ENCODE measurements around the gene IFNAR1.
"Not testable (repeated sequence)": the region's sequence is repeated elsewhere in the genome, so short reads cannot be mapped to it uniquely, and the experiment has no call there.

The IFNAR1 gene

DNA sequence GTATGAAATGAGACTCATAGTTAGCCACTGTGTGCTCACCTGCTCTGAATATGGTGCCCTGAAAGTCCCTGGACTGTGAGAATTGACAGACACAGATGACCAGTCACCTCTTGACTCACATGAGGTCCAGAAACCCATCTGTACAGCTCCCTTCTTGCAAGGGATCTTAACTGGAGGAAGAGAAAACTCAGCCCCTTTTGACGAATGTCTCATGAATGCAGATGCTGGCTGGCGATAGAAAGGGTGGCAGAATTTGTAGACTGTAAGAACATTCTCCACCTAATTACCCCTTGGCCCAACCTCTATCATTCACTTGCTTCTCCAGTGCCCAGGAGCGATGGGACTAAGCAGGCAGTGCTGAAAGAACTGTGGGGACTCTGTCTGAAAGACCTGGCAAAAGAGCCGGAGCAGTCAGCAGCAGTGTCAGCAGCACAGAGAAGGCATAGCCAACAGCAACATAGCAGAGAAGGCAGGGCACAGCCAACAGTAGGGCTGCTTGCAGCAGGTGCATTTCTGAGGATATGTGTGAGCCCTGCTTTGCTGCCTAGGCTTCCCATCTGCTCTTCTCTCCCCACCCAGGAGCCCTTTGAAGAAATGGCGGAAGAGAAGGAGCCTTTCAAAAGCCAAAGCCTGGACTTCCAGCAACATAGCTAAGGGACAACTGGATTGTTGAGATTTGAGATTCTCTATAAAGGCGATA is 52.6 kb downstream of the IFNAR1 start:
- no peak for DNase-seq (ENCODE audit: low spot score)

- no peak for DNase-seq (ENCODE audit: low spot score)
Measured at GRCh38 chr21:33378081-33378480, 53.3 kb downstream of the IFNAR1 start.

GRCh38 chr21:33379934-33380333 is 55.2 kb downstream of the IFNAR1 start:
- not testable (repeated sequence) for DNase-seq (ENCODE audit: low spot score)

DNA sequence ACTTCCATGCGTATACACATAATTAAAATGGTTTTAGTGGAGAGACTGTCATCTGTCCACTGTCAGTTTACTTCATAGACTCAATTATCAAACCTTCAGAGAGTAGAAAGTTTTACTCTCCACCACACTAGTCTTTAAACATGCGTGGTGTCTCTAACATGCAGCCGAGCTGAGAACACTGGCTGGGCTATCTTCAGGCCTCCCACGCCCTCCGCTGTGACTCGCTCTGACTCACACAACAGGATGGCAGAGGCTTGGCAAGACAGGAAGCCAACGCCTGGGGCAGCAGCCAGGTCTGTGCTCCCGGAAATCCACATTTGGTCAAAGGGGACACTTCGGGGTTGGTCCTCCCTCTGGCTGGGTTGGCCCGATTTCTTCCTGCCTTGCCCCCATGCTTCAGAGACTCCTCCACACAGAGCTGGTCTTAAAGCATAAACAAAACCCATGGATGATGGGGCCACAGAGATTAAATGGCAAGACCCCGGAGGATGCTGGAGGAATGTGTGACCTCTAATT is 55.8 kb downstream of the IFNAR1 start:
- DNase-seq (ENCODE audit: low spot score), result peak; percentile 63

DNA sequence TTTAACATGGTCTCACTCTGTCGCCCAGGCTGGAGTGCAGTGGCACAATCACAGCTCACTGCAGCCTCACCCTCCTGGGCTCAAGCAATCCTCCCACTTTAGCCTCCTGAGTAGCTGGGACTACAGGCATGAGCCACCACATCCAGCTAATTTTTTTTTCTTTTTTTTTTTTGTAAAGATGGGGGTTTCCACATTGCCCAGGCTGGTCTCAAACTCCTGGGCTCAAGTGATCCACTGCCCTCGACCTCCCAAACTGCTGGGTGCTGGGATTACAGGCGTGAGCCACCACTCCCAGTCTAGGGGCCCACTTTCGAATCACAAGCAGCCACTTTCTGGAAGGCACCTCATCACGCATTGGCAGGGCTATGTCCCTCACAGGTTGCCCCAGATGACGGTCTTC is 56.6 kb downstream of the IFNAR1 start:
- DNase-seq (ENCODE audit: low spot score), result not testable (repeated sequence)

DNA sequence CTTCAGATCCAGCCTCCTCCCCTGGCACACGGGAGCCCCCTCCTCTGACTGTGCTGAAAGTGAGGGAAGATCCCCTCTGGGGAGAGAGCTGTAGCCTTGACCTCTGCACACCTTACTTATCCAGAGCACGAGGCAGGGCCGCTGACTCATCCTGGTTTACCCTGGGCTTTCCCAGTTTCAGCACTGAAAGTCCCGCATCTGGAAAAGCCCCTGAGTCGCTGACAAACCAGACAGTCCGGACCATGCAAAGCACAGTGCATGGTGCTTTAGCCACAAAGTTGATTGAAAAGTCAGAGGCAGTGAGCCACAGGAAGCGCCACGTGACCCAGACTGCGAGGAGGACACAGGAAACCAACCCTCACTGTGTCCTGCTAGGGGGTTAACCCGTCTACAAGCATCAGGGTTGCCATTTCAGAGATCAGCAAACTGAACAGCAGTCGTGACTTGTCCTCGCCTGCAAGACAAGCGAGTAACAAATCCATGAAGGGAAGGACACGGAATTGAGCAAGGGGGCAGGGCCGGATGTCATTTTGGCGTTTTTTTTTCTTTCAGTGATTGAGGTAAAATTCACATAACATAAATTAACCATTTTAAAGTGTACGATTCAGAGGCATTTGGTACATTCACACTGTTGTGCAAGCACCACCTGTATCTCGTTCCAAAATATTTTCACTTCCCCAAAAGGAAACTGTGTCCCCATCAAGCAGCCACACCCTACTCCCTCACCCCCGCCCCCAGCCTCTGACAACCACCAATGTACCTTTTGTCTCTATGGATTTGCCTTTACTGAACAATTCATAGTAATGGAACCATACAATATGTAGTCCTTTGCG is 58.5 kb downstream of the IFNAR1 start:
- no peak for DNase-seq (ENCODE audit: low spot score)

DNA sequence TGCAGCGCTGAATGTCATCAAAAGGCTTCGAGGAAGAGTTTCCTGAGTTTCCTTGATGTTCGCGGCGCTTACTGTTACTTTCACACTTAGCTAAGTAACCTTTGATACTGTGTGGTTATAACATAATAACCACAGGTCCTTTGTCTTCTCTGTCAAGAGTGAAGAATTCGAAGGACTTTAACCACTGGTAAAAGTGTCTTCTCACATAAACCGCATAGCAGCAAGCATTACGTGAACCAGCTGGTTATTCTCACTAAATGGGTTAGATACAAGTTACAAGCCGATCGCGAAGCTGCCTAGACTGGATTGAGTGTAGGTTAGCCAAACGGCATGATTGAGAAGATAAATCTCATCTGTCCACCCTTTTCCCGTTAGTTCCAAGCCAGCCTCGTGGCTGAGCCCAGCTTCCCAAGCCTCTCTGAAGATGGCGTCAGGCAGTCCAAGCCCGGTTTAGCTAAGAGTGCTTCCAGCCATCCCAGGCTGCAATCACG is 60.1 kb downstream of the IFNAR1 start:
- no peak for DNase-seq (ENCODE audit: low spot score)

- DNase-seq (ENCODE audit: low spot score), result no peak
Measured at GRCh38 chr21:33386222-33386784, 61.5 kb downstream of the IFNAR1 start.

GRCh38 chr21:33387294-33387693 is 62.5 kb downstream of the IFNAR1 start:
- DNase-seq (ENCODE audit: low spot score), result no peak

DNA sequence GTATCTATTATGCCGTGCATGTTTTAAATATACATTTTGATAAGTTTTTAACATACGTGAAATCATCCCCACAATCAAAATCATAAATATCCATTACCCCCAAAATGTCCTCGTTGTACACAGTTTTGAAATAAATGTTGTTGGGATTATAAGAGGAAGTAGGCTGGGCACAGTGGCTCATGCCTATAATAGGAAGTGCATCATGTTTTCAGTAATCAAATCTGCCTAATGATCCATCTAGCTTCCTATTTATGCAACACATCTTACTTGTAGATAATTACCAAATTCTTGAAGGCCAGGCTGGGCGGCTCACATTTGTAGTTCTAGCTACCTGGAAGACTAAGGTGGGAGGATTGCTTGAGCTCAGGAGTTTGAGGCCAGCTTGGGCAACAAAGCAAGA is 63.4 kb downstream of the IFNAR1 start:
- DNase-seq (ENCODE audit: low spot score), result no peak

DNA sequence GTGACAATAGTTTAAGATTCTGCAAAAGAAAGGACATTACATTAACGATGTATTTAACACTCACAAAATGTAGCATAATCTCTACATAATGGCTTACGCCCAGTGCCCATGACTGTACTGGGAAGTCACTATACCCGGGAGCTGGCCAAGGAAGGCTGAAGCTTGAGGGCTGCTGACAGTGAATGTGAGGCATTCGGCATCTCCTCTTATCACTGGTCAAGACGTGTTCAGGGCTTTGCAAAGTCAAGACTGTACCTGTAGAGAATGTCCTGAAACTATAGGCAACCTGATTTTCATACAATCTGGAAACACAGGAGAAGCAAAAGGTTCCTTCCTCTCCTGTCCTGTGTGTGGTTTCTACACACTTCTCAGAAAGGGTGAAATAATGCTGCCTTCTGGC is 65.7 kb downstream of the IFNAR1 start:
- no peak for DNase-seq (ENCODE audit: low spot score)

DNA sequence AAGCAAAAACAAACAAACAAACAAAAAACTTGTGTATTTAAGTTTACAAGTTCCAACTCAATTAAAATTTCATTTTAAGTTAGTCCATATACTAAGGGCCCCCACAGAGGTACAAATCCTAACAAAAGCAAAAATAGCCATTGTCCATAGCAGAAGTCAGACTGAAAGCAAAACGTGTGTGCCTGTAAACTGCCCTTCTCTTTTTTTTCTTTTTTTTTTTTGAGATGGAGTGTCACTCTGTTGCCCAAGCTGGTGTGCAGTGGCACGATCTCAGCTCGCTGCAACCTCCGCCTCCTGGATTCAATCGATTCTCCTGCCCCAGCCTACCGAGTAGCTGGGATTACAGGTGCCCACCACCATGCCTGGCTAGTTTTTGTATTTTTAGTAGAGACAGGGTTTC is 66.9 kb downstream of the IFNAR1 start:
- no peak for DNase-seq (ENCODE audit: low spot score)

- no peak for DNase-seq (ENCODE audit: low spot score)
Measured at GRCh38 chr21:33392284-33392985, 67.7 kb downstream of the IFNAR1 start.

- DNase-seq (ENCODE audit: low spot score), result no peak
Measured at GRCh38 chr21:33393348-33393747, 68.6 kb downstream of the IFNAR1 start.

- peak; percentile 51 for DNase-seq (ENCODE audit: low spot score)
Measured at GRCh38 chr21:33394260-33394659, 69.5 kb downstream of the IFNAR1 start.

- no peak for DNase-seq (ENCODE audit: low spot score)
Measured at GRCh38 chr21:33395891-33396331, 71.1 kb downstream of the IFNAR1 start.

DNA sequence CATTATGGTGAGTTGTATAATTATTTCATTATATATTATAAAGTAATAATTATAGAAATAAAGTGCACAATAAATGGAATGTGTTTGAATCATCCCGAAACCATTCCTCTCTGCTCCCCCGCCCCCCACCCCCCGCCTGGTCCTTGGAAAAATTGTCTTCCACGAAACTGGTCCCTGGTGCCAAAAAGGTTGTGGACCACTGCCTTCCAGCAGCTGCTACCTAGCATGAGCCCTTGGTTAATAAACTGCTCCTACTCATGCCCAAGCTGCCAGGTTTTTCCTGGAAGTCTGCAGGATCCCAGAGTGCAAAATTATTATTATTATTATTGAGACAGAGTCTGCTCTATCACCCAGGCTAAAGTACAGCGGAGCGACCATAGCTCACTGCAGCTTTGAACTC is 71.7 kb downstream of the IFNAR1 start:
- DNase-seq (ENCODE audit: low spot score), result no peak

DNA sequence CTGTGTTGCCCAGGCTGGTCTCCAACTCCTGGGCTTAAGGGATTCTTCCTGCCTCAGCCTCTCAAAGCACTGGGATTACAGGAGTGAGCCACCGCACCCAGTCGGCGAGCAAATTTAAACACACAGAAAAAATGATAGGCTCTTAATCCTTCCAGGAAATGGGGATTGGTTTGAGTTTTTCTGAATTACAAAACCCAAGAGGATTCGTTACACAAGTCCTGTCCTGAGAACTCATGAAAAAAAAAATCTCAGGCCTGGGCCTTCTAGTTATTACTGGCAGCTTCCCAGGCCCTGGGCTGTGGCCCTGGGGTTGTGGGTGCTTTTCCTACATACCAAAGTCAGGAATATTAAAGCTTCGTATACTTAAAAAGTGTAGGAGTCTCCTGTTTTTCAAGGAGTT is 72.2 kb downstream of the IFNAR1 start:
- DNase-seq (ENCODE audit: low spot score), result no peak

DNA sequence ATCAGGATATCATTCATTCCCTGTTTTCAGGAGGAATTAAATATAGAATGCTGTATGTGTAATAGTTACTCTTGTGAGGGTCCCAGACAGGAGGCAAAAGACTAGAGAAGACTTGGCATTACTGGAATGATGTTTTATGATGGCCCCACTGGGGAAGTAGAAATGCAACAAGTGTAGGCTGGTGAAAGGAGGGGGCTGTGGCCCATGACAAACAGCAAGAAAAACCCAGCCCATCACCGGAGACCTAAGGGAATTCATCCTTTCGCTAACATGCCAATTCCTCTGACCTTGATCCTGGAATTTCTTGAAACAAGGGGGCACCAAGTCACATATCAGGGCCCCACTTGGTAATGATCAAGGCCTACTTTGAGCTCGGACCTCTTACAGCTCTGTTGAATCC is 72.9 kb downstream of the IFNAR1 start:
- no peak for DNase-seq (ENCODE audit: low spot score)

DNA sequence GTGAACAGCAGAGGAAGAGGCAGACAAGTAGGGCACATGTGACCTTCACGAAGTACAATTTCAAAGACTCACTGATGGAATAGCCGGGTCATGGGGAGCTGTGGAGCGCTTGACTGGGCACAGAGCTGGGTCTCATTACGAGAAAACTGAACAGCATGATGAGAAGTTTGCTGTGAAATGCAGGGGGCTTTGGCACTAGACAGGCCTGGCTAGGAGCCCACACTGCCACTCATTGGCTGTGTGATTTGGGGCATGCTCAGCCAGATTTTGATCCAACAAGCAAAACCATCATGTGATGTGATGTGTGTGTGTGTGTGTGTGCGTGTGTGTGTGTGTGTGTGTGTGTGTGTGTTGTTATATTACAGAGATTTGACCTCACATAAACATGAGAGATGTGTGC is 73.6 kb downstream of the IFNAR1 start:
- no peak for DNase-seq (ENCODE audit: low spot score)

DNA sequence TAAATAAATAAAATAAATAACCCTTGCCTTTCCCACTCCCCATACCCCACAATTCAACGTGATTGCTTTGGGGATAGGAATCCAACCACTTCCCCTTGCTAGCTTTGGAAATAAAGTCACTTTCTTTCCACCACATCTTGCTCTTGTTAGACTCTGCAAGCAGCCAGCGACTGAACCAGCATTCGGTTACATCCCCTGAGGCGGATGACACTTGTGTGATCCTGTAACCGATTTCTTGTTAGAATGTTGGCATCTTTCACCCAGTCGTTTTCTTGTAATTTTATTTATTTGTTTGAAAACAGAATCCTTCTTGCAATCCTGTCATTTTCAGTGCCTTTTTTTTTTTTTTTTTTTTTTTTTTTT is 76.8 kb downstream of the IFNAR1 start:
- DNase-seq (ENCODE audit: low spot score), result no peak
